Fibroblast of the aortic adventitia (primary cell): ENCODE measurements around the gene CIITA. TPM values are rescaled to one million over a fixed set of nuclear protein-coding genes. Genes with fewer than 3 reads are reported as not detected.

ENCODE experiments used
- DNase-seq: peaks from one replicate; pipeline ENCODE4 v3.0.0-alpha.2; 2010; ENCODE audit warnings: low read depth
- H3K4me3 ChIP-seq: 2 replicates; pipeline ENCODE4 v1.5.1; 2011; ENCODE audit warnings: low read depth, mild to moderate bottlenecking, control low read depth, low read length, moderate library complexity
- CTCF ChIP-seq: IDR thresholded peaks from 2 replicates; pipeline ENCODE4 v1.5.1; 2011; ENCODE audit warnings: mild to moderate bottlenecking, low read length, control low read depth, inconsistent platforms; ENCODE audit not compliant: insufficient read depth
- total RNA-seq: library from RNA; depleted of rRNA; stranded (reverse); fragments of >200 nt; gene quantifications from 2 replicates; pipeline ENCODE4 v1.2.3, GENCODE V29; 2012; ENCODE audit warnings: low replicate concordance

The CIITA gene
- total RNA-seq, 1 donor, result 1.3 TPM

- no peak for TF ChIP-seq CTCF
- DNase-seq, result no peak
- no peak overlapping the region for H3K4me3 ChIP-seq
Observed at GRCh38 chr16:10976634-10977033, 99.6 kb downstream of the CIITA start.

GRCh38 chr16:10978124-10978523, 101.1 kb downstream of the CIITA start:
- TF ChIP-seq CTCF, result no peak
- H3K4me3 ChIP-seq, result no peak overlapping the region

GRCh38 chr16:10978871-10979446, 102.0 kb downstream of the CIITA start:
- H3K4me3 ChIP-seq, result no peak overlapping the region
- TF ChIP-seq CTCF, result no peak
- DNase-seq, result no peak

More at GRCh38 chr16:10978124-10978523, 101.1 kb downstream of the CIITA start:
- DNase-seq, result no peak

GRCh38 chr16:10979717-10980601, 103.0 kb downstream of the CIITA start:
- no peak for TF ChIP-seq CTCF
- no peak overlapping the region for H3K4me3 ChIP-seq
- peak; percentile 67 for DNase-seq

DNA sequence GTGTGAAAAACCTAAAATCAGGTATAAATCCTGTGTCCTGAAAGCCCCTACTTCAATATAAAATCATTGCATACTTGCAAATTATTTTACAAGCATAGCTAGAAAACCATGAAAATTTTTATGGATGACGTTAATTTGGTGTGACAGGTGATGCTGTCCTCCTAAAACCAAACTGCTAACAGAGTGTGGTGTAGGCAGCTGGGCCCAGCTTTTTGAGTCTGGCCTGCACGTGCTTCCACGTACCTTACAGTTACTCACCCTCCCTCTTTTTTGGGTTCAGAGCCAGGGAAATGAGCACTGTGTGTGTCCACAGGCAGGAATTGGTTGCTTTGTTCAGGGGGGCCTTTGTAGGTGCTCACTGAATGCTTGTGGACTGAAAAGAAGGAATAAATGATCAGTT, 103.8 kb downstream of the CIITA start:
- TF ChIP-seq CTCF, result no peak
- no peak overlapping the region for H3K4me3 ChIP-seq
- no peak for DNase-seq

GRCh38 chr16:10981697-10982216, 104.8 kb downstream of the CIITA start:
- no peak for DNase-seq
- no peak overlapping the region for H3K4me3 ChIP-seq
- peak; percentile 22 for TF ChIP-seq CTCF
